ENCODE data around the gene PHETA2. TPM values are rescaled to one million over a fixed set of nuclear protein-coding genes. Genes with fewer than 3 reads are reported as not detected.
"Not testable (repeated sequence)": the region's sequence is repeated elsewhere in the genome, so short reads cannot be mapped to it uniquely, and the experiment has no call there.

The PHETA2 gene
- total and polyA plus RNA-seq, 2 of the 13 experiments (the other 11 are each of a cell fraction or from before 2014, with no cell fraction given): 0.07 TPM; not detected in 1

GRCh38 chr22:42116848-42117424 is 42.9 kb downstream of the PHETA2 start (continued):
- peak; percentile 56 for TF ChIP-seq CTCF (CRISPR knock-in tag; IDR thresholded peaks at IDR 0.05)
- no peak for TF ChIP-seq ISX (CRISPR knock-in tag; conservative IDR thresholded peaks at IDR 0.05)
- no peak for TF ChIP-seq TOPORS (CRISPR knock-in tag; IDR thresholded peaks at IDR 0.05)
- TF ChIP-seq ZNF557 (CRISPR knock-in tag; IDR thresholded peaks at IDR 0.05): no peak
- TF ChIP-seq GMEB2 (CRISPR knock-in tag; IDR thresholded peaks at IDR 0.05; ENCODE audit: low read depth): no peak
- no peak for TF ChIP-seq ZMYM3 (CRISPR knock-in tag; IDR thresholded peaks at IDR 0.05)
- peak; percentile 35 for TF ChIP-seq STAG1 (CRISPR knock-in tag; IDR thresholded peaks at IDR 0.05)
- TF ChIP-seq ZNF225 (CRISPR knock-in tag; IDR thresholded peaks at IDR 0.05): no peak
- no peak for TF ChIP-seq PREB (CRISPR knock-in tag; IDR thresholded peaks at IDR 0.05)
- no peak for TF ChIP-seq NR3C1 (CRISPR knock-in tag; IDR thresholded peaks at IDR 0.05)
- TF ChIP-seq HMGXB3 (CRISPR knock-in tag; IDR thresholded peaks at IDR 0.05; ENCODE audit: borderline replicate concordance): no peak

- POLR2A ChIA-PET; H4K20me1 ChIP-seq (ENCODE audit: insufficient read depth, low read length); H3K27me3 ChIP-seq (ENCODE audit: control insufficient read depth in 1 of 2, insufficient read depth in 2 of 2, low read length in 2 of 2); CTCF ChIA-PET (ENCODE audit: low intra/inter-chr PET ratio, low total read pairs); H2AFZ ChIP-seq (ENCODE audit: low read length); H3K79me2 ChIP-seq (ENCODE audit: insufficient read depth, low read length); DNase-seq (ENCODE audit: low spot score); H3K36me3 ChIP-seq (replicated peaks in 1 of 2; ENCODE audit: control insufficient read depth in 1 of 2, insufficient read depth in 2 of 2, low read length in 2 of 2); H3K4me3 ChIP-seq (replicated peaks in 1 of 3; ENCODE audit: insufficient read depth in 1 of 3, low read depth in 2 of 3, low read length in 3 of 3); H3K9me3 ChIP-seq (ENCODE audit: low read length); FAIRE-seq; BruUV-seq (replicated peaks); H3K9ac ChIP-seq (ENCODE audit: insufficient read depth, low read depth, low read length); in situ Hi-C loops (cut with HindIII; ENCODE audit: extremely low pct_ligation_motif_present, low pct_unique_long_range_greater_than_20kb); H3K27ac ChIP-seq (ENCODE audit: extremely low read length, insufficient read depth, low read length); intact Hi-C loops (cut with micrococcal nuclease; ENCODE audit: unreplicated experiment); ATAC-seq: not testable (repeated sequence)
- Histone ChIP-seq H3K4me1 (ENCODE audit: insufficient read depth, low read length) (peaks cover 12% of the 10 kb centered on the region), H3K4me2 (ENCODE audit: low read depth, low read length) (0 out of 2 replicates have a peak overlapping the region, but pooled peaks have one; percentile 1)
- WGBS (ENCODE audit: low lambda C conversion rate): 86% methylated on average over 15 of the region's 15 CpGs
These were observed 46.4 kb downstream of the PHETA2 start for GRCh38 chr22:42120231-42121021.
